ENCODE measurements around the gene IRX2. TPM values are rescaled to one million over a fixed set of nuclear protein-coding genes. Genes with fewer than 3 reads are reported as not detected.
A peak's percentile ranks its signal among the peaks of the same experiment; 100 is the strongest.

IRX2 gene
- not detected for total RNA-seq

DNA sequence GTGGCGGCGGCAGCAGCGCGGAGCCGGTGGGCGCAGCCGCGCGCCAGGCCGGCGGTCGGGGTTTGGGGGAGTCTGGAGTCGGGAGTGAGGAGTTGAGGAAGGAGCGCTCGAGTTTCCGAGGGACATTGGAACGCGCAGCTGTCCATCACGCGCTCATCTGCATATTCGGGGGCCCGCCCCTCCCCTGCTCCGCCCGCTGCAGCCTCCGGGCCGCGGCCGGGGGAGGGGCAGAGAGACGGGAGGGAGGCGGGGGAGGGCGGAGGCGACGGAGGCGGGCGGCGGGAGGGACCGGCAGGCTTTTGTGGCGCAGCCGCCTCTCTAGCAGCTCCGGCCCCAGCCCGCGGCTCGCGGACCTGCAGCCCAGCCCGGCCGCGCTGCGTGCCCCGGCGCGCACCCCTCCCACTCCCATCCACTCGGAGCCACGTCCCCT, at the start of gene IRX2:
IRX2 (minus strand) TSS at position 86 of the 430 bp plus-strand sequence. CDS start 264 bp downstream, outside the sequence.
- DNase-seq (ENCODE audit: low spot score) (no peak), ATAC-seq (peak; percentile 72)

DNA sequence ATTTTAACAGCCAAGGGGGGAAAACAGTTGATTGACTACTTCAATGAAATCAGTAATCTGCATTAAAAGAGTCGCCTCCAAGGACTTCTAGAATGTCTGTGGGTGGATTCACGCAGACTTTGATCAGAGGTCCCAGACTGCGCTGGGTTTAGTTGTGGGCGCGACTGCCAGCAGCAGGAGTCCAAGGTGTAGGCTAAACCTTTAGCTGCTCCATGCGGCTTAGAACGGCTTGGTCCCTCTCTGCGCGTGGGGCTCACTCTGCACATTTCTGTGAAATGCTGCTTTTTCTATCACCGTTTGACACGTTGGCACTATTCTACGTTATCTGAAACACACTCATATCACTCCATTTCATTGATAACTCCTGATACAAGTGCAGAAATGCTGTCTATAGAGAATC, 48.6 kb upstream of the IRX2 start:
- ATAC-seq (no peak), DNase-seq (ENCODE audit: low spot score) (no peak)

DNA sequence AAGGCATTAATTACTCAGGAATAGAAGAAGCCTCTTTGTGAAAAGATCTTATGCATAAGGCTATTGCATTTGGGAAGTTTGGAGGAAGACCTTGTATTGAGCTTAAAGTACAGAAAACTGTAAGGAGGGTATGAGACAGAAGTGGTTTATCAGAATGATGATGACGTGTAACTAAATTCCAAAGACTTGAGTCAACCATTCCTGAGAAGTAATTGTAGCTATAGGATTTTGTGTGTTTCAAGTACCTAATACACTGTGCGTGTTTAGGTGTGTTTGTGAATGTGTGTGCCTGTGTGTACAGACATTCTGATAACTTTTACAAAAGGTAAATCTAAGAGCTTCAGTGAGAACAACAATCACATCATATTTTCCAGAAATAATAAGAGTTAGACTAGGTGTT, 46.5 kb upstream of the IRX2 start:
- ATAC-seq (no peak), DNase-seq (ENCODE audit: low spot score) (no peak)

DNA sequence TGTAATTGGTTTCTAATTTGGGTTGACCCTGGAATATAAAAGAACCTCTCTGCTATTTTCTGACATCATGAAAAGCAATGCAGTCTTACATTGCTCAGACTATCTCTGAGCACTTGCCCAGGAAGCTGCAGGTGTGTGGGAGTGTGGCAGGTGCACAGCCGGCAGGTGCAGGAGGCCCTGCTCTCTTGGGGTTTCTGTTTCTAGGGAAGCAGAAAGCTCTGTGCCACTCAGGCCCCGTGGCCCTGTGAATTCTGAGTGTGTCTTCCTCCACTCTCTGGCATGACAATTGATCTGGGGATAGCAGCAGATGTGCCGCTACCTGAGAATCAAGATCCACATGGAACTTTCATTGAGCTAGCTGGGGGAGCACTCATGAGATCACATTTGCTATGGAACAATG, 45.7 kb upstream of the IRX2 start:
- ATAC-seq (no peak), DNase-seq (ENCODE audit: low spot score) (no peak)

DNA sequence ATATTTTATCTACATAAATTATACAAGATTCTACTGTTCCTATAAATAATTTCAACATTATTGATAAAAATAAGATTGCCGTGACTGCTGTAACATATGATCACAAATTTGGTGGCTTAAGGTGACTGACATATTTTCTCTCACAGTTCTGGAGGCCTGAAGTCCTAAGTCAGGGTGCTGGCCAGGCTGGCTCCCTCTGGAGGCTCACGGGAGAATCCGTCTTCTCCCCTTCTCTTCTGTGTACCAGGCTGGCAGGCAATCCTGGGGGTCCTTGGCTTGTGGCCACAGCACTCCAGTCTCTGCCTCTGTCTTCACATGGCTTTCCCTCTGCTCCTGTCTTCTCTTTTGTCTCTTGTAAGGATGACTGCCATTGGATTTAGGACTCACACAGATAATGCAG, 31.7 kb upstream of the IRX2 start:
- DNase-seq (ENCODE audit: low spot score) (no peak), ATAC-seq (no peak)

DNA sequence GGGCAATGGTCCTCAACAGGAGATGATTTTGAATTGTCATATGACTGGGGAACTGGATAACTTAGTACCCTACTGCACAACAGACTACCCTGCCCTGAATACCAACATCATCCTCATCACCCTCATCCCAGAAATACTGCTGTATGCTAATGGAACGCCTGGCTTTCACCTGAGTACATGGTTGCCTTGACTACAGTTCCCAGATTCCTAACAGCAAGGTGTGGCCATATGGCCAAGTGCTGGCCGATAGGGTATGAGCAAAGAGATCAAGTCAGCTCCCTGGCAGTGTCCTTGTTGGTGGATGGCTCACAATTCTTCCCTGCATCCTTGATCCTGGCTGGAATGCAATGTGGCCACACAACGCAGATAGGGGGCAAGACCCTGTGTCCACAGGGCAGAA, 31.2 kb upstream of the IRX2 start:
- ATAC-seq (no peak), DNase-seq (ENCODE audit: low spot score) (no peak)

DNA sequence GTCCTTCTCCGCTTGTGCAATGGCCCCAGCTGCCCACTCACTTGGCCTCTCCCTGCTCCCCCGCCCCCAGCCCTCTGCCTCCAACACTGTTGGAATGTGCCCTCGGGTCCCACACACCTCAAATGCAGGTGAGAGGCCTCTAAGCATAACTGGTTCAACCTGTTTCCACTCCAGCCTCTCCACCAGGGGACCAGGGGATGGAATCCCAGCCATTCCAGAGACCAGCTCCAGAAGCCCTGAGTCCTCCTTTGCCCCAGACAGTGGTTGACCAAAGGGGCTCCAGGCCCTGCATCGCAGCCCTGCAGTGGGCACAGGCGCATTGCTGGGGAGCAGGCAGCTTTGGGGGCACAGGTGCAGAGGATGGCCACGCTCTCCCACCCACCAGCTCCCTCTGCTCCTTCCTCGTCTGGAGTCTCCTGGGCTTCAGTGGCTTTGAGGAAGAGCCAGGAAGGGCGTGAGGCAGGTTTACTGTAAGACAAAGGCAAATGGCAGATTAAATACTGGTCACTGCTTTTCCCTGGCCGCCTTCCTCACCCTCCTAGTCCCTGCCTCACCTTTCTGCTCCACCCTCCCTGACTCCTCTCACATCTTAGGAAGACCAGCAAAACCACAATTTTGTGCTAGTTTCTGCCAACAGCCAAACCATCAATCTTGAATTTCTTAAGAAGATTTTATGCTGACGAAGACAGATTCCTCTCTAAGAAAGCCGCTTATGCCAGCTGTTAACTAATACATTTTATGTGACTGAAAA, 29.1 kb upstream of the IRX2 start:
- ATAC-seq (no peak), DNase-seq (ENCODE audit: low spot score) (no peak)

DNA sequence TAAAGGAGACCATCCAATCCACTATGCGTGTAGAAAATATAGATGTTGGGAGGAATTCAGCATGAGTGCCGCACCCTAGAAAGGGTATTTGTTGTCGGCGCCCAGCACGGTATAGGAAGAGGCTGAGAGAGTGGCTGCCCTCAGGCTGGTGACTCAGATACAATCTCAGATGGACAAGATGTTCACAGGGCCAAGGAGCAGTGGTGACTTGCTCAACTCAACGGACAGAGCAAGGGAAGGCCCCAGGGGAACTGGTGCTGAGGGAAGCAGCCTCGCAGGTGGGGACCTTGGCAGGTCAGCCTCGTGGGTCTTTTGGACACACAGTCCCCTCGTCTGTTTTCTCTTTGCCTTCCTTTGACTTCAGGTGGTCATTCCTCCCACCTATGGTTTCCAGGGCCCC, 28.0 kb upstream of the IRX2 start:
- no peak for DNase-seq (ENCODE audit: low spot score)
- ATAC-seq, result no peak

DNA sequence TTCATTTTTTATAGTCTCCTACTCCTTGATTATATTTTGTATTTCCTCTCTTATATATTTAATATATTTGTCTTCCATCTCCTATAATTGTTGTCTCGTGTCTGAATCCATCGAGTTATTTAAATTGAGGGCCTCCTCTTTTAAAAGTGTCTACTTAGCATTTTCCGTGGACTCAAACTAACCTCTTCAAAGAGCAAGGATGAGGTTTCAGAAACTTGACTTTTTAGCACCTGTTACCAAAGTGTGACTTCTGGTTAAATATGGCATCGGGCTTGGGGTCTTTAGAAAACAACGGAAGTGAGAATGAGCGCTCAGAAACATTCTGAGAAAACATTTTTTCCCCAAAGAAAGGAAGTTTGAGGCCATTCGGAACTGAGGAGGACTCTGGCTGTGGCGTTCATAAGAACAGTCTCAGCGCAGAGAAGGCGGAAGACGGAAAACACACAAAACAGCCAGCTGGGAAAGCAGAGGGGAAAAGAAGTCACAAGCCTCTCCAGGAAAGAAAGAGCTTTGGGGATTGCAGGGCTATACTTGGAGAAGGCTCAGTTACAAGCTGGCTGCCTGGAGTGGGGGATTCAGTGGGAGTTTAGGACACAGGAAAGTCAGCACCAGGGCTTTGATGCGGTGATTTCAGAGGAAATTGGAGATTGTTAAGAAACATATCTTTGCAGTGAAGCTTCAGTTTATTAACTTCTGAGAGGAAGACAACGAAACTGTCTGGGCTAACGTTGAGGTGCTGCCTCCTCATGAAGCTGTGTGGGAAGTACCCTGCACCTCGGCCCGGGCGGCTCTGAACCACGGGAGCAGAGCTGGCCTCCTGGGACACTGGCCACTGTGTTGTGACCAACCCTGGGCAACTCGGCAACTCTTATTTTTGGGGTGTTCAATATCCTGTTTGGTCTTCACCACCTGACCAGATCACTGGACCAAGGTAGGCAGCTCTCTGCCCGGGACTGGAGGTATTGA, 25.1 kb upstream of the IRX2 start:
- ATAC-seq, result no peak
- no peak for DNase-seq (ENCODE audit: low spot score)

DNA sequence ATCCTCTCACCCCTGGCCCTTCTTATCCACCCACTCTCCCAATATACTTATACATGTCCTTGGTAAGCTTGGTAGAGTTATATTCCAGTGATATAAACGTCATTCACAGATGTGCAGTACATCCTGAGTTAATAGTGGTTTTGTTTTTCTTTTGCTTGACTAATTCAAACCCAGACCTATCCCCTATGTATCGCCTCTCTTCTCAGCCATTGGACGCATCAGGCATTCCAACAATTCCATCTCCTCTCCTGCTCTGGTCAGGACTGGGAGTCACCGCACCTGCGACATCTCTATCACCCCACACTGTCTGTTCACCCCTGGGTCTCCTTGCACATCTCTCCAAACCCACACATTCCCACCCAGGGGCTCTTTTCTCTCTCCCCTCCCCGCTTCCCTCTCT, 21.9 kb upstream of the IRX2 start:
- DNase-seq (ENCODE audit: low spot score) (no peak), ATAC-seq (no peak)

DNA sequence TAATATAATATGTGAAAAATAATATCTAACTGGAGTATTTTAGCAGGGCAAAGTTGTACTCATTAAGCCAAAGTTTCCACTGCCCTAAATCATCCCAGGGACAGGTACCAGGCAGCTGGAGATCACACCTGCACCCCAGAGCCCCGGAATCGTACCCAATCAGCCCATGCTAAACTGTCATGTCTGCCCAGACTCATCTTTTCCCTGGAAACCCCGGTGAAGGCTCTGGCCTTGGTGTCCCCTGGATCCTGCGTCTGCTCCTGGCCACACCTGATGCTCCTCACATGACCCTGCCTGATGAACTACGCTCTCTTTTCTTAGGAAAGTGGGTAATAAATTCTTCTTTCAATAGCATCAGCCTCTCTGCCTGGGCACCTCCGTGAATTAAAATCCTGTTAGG, 15.6 kb upstream of the IRX2 start:
- no peak for ATAC-seq
- no peak for DNase-seq (ENCODE audit: low spot score)

DNA sequence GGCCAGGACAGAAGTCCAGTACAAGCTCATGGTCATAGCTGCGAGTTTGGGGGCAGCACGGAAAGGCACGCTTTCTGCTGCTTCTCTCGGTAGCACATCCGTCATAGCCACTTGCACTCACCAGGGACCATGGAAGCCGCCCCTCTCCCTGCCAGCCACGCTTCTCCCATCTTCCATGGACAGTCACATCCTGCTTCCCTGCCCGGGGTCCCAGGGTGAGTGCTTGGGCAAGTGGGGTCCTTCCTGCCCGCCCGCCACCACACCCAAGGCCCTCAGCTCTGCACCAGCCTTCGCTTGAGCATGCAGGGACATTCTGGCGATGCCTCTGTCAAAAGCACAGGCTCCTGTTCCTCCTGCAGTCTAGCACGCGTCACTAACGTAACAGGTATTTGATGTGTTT, 13.1 kb upstream of the IRX2 start:
- no peak for ATAC-seq
- DNase-seq (ENCODE audit: low spot score), result no peak

DNA sequence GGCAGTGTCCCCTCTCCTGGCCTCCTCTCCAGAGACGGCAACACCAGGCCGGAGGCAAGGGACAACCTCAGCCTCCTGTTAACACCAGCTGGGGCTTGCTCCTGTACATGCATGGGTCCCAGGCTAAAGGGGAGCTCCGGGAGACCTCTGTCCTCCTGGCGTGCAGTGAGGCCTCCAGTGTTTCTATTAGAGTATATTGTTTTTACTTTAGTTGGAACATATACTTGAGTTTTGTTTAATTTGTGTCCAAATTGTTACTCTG, 12.0 kb upstream of the IRX2 start:
- DNase-seq (ENCODE audit: low spot score), result no peak
- ATAC-seq, result no peak

DNA sequence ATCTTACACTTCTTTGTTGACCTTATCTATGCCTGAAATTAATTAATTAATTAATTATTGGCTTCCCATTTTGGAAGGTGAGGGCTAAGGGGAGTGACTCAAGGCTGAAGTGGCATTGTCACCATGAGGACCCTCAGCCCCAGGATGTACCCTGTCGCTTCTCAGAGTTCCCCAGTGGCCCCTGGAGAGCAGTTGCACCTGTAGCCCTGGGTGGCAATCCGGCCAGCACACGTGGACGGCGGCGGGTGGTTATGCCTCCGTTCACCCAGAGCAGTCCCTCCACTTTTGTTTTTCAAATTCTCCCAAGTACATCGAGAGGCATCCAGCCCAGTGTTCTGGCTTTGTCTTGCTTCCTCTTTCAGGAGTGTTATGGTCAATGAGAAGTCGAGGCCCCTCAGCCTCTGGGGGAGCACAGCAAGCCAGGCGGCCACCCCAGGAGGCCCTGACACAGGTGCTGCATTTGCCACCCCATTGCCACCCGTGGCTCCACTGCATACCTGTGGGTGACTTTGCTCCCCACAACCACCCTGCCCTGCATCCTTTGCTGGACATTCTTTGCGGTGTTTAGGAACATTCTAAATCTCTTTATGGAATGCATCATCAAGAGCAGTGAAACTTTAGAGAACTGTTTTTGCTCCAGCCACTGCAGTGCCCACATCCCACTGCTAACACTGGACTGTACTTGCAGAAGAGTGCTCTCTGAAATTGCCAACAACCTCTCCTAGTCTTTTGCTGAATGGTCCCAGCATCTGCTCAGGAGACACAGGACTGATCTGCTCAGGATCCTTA, 11.5 kb upstream of the IRX2 start:
- ATAC-seq, result no peak

DNA sequence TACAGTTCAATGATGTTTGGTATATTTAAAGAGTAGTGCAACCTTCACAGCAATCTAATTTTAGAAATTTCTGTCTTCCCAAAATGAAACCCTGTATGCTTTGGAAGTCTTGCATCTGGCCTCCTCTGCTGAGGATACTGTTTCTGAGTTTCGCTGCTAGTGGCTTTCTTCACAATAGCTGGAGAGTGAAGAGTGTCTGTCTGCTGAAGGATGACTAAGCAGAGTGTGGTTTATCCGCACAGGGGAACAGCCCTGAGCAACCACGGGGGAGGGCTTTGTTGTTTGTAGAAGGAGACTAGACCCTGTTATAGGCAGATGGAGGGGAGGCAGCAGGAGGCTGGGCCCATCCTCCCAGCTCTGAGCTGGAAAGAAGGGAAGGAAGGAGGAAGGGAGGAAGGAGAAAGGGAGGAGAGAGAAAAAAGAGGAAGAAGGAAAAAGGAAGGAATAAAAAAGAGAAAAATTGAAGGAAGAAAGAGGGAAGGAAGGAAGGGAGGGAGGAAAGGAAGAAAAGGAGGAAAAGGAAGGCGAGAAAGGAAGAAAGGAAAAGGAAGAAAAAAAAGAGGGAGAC, 10.5 kb upstream of the IRX2 start:
- ATAC-seq, result no peak

More for the DNA sequence above, 11.5 kb upstream of the IRX2 start:
- peak; percentile 32 for DNase-seq (ENCODE audit: low spot score)

DNA sequence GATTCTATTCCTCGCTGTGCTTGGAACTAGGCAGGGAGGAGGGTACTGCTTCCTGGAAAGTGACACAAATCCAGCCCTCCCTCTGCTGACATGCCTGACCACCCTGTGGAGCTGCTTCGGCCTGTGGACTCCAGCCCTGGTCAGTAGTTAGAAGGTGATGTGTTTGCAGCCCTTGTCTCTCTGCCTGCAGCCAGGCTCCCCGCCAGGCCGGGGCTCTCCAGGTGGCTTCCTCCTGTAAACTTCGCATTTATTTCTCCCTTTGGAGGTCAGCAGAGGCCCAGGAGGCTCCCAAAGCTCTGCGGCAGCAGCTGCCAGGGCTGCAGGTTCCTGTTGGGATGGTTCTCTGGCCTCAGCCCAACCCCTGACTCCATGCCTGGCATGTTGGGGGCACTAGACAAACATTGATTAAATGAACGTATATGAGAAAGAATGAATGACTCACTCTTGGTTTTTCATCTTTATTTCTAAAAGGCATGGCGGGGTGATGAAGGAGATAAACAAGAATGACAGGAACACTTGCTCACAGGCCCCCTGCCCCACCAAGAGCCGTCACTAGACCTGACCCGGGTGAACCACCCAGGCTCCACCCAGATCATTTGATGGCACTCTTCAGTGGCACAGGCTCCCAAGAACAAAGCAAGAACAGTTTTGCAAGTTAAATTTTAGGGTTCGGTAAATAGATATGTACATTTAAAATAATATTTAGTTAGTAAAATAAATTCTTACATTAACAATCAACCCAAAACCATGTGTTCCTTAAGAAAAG, 8.4 kb upstream of the IRX2 start:
- DNase-seq (ENCODE audit: low spot score) (peak; percentile 14), ATAC-seq (no peak)

More for the DNA sequence above, 10.5 kb upstream of the IRX2 start:
- DNase-seq (ENCODE audit: low spot score), result no peak

DNA sequence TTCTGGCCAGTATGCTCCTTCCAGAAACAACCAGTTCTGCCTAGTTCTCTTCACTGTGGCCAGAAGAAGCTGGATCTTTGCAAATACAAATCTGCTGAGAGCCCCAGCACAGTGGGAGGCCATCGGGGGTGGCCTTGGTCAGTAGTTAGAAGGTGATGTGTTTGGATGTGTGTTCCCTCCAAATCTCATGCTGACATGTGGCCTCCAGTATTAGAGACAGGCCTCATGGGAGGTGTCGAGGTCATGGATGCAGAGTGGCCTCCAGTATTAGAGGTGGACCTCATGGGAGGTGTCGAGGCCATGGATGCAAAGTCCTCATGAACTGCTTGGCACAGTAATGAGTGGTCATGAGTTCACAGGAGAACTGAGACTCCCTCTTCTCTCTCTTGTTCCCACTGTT, 7.6 kb upstream of the IRX2 start:
- DNase-seq (ENCODE audit: low spot score) (peak; percentile 19), ATAC-seq (no peak)

DNA sequence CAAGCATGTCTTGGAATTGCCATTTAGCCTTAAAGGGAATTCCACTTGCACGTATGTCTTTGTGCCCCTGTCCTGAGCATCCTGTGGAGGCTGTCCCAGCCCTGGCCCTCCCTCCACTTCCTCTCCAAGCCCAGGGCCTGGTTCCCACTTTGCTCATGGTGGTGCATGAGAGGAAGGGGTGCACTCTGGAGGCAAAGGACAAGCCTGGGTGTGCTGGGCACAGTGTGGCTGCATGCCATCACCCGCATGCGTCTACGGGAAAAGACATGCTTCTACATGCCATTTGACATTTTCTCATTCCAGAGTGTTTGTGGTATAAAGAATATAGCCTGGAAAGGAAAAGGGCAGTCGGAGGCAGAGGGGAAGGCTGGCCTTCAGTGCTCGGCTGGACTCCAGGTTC, 7.2 kb upstream of the IRX2 start:
- DNase-seq (ENCODE audit: low spot score), result no peak

DNA sequence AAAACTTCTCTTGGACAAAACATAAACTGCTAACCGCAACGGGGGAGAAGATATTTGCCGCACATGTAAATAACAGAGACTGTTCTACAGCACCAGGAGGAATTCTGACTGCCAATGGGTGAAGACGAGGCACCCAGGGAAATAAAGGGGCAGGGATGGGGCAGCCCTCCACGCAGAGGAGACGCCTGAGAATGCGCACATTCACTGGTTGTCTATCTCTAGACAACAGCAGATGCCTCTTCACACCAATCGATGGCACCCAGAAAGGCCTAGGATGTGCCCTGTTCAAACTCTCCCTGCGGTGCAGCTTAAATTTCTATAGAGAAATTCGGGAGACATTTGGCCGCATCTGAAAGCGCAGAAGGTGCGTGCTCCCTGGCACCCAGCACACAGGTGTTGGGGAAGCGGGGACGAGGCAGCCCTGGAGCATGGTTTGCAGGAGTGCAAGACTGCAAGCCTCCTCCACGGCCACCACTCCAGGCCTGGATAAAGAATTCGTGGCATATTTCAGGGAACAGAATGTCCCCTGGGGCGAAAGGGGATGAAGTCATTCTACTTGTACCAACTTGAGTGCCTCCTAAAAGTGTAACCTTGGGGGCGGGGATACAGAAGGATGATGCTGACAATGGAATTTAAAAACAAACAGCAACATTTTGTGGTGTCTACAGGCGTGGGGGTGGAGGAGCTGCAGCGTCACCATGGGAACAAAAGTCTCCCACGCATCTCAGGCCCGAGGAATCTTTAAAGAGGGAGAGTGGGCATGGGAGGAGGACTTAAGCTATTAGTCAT, 6.3 kb upstream of the IRX2 start:
- DNase-seq (ENCODE audit: low spot score), result no peak
- ATAC-seq, result no peak

More for the DNA sequence above, 7.2 kb upstream of the IRX2 start:
- ATAC-seq, result no peak
